IPS-15b (cell line): ENCODE data around the gene PGBD1.
A peak's percentile ranks its signal among the peaks of the same experiment; 100 is the strongest.

Experiments used
- H3K27me3 ChIP-seq: one replicate; pipeline ENCODE4 v1.6.1; 2013; ENCODE audit warnings: low read length; ENCODE audit not compliant: control insufficient read depth, insufficient read depth
- H3K36me3 ChIP-seq: one replicate; pipeline ENCODE4 v1.6.1; 2013; ENCODE audit warnings: low read length; ENCODE audit not compliant: control insufficient read depth, insufficient read depth
- H3K4me1 ChIP-seq: one replicate; pipeline ENCODE4 v1.6.1; 2013; ENCODE audit warnings: mild to moderate bottlenecking, low read length; ENCODE audit not compliant: control insufficient read depth, insufficient read depth
- H3K4me3 ChIP-seq: one replicate; pipeline ENCODE4 v1.5.1; 2013; ENCODE audit warnings: low read depth, low read length
- H3K9ac ChIP-seq: one replicate; pipeline ENCODE4 v1.6.1; 2013; ENCODE audit warnings: low read depth, mild to moderate bottlenecking, low read length
- H3K9me3 ChIP-seq: one replicate; pipeline ENCODE4 v1.6.1; 2013; ENCODE audit warnings: mild to moderate bottlenecking, low read length; ENCODE audit not compliant: control insufficient read depth, insufficient read depth

The PGBD1 gene

GRCh38 chr6:28254121-28254519, 27.3 kb upstream of the PGBD1 start:
- H3K4me1 ChIP-seq, result peaks cover 4% of the 10 kb centered on the region

GRCh38 chr6:28257042-28257441, 24.3 kb upstream of the PGBD1 start:
- no peak overlapping the region for H3K9ac ChIP-seq
- no peaks in the 10 kb centered on the region for H3K4me1 ChIP-seq
- no peak overlapping the region for H3K4me3 ChIP-seq
- H3K9me3 ChIP-seq, result no peaks in the 10 kb centered on the region
- H3K27me3 ChIP-seq, result peaks cover 18% of the 10 kb centered on the region
- H3K36me3 ChIP-seq, result no peaks in the 10 kb centered on the region

More at GRCh38 chr6:28254121-28254519, 27.3 kb upstream of the PGBD1 start:
- Histone ChIP-seq H3K27me3 (peaks cover 2% of the 10 kb centered on the region), H3K9me3 (no peaks in the 10 kb centered on the region), H3K9ac (no peak overlapping the region), H3K36me3 (no peaks in the 10 kb centered on the region), H3K4me3 (no peak overlapping the region)

- no peaks in the 10 kb centered on the region for H3K4me1 ChIP-seq
- peaks cover 23% of the 10 kb centered on the region for H3K27me3 ChIP-seq
- H3K9me3 ChIP-seq, result no peaks in the 10 kb centered on the region
- H3K36me3 ChIP-seq, result no peaks in the 10 kb centered on the region
- H3K9ac ChIP-seq, result no peak within 1 kb of the TSS
- peak within 1 kb of the TSS; percentile 42 for H3K4me3 ChIP-seq
These were observed 22.2 kb upstream of the PGBD1 start, which contains the start of gene NKAPL for GRCh38 chr6:28258877-28259777. Gene NKAPL (plus strand): TSS chr6:28259297. CDS start chr6:28259372, 75 bp downstream.

GRCh38 chr6:28263922-28264321, 17.4 kb upstream of the PGBD1 start:
- Histone ChIP-seq H3K4me3 (no peak overlapping the region), H3K4me1 (peaks cover 8% of the 10 kb centered on the region), H3K9me3 (no peaks in the 10 kb centered on the region), H3K27me3 (peaks cover 20% of the 10 kb centered on the region), H3K36me3 (no peaks in the 10 kb centered on the region), H3K9ac (no peak overlapping the region)

GRCh38 chr6:28264834-28265401, 16.5 kb upstream of the PGBD1 start:
- Histone ChIP-seq H3K4me3 (no peak overlapping the region), H3K4me1 (peaks cover 8% of the 10 kb centered on the region), H3K9ac (no peak overlapping the region), H3K9me3 (no peaks in the 10 kb centered on the region), H3K27me3 (peaks cover 13% of the 10 kb centered on the region), H3K36me3 (no peaks in the 10 kb centered on the region)

GRCh38 chr6:28266563-28266961, 14.8 kb upstream of the PGBD1 start:
- H3K9me3 ChIP-seq, result no peaks in the 10 kb centered on the region
- H3K4me1 ChIP-seq, result peaks cover 8% of the 10 kb centered on the region
- peaks cover 7% of the 10 kb centered on the region for H3K27me3 ChIP-seq
- H3K9ac ChIP-seq, result peak overlapping the region; percentile 89
- peak overlapping the region; percentile 66 for H3K4me3 ChIP-seq
- H3K36me3 ChIP-seq, result no peaks in the 10 kb centered on the region

GRCh38 chr6:28266962-28267694, 14.2 kb upstream of the PGBD1 start, which contains the start of gene ZSCAN26:
Gene ZSCAN26 (plus strand): TSS chr6:28267143. CDS start chr6:28271920, 4,777 bp downstream.
- Histone ChIP-seq H3K4me1 (peaks cover 8% of the 10 kb centered on the region), H3K36me3 (no peaks in the 10 kb centered on the region), H3K4me3 (peak within 1 kb of the TSS; percentile 66), H3K9ac (peak within 1 kb of the TSS; percentile 89), H3K9me3 (no peaks in the 10 kb centered on the region), H3K27me3 (peaks cover 4% of the 10 kb centered on the region)

- H3K36me3 ChIP-seq, result peaks cover 1% of the 10 kb centered on the region
- no peaks in the 10 kb centered on the region for H3K9me3 ChIP-seq
- H3K4me3 ChIP-seq, result peak overlapping the region; percentile 66
- peaks cover 2% of the 10 kb centered on the region for H3K27me3 ChIP-seq
- H3K9ac ChIP-seq, result peak overlapping the region; percentile 89
- peaks cover 8% of the 10 kb centered on the region for H3K4me1 ChIP-seq
These were observed 13.7 kb upstream of the PGBD1 start for GRCh38 chr6:28267695-28268059.

- no peak overlapping the region for H3K9ac ChIP-seq
- H3K9me3 ChIP-seq, result no peaks in the 10 kb centered on the region
- H3K27me3 ChIP-seq, result no peaks in the 10 kb centered on the region
- H3K36me3 ChIP-seq, result peaks cover 12% of the 10 kb centered on the region
- peaks cover 8% of the 10 kb centered on the region for H3K4me1 ChIP-seq
- no peak overlapping the region for H3K4me3 ChIP-seq
These were observed 11.9 kb upstream of the PGBD1 start for GRCh38 chr6:28269492-28269891.

GRCh38 chr6:28274888-28275287, 6.5 kb upstream of the PGBD1 start:
- Histone ChIP-seq H3K27me3 (no peaks in the 10 kb centered on the region), H3K9ac (no peak overlapping the region), H3K36me3 (peaks cover 12% of the 10 kb centered on the region), H3K9me3 (no peaks in the 10 kb centered on the region), H3K4me1 (no peaks in the 10 kb centered on the region), H3K4me3 (no peak overlapping the region)

- H3K4me1 ChIP-seq, result peaks cover 3% of the 10 kb centered on the region
- H3K9ac ChIP-seq, result no peak overlapping the region
- no peaks in the 10 kb centered on the region for H3K27me3 ChIP-seq
- peaks cover 10% of the 10 kb centered on the region for H3K36me3 ChIP-seq
- no peaks in the 10 kb centered on the region for H3K9me3 ChIP-seq
- no peak overlapping the region for H3K4me3 ChIP-seq
These were observed 3.6 kb upstream of the PGBD1 start for GRCh38 chr6:28277746-28278145.
